Keratinocyte (primary cell): ENCODE data around the gene STPG2.

Experiments used
- EZH2 ChIP-seq: IDR thresholded peaks from one replicate; pipeline ENCODE4 v1.6.1; 2012; ENCODE audit warnings: inconsistent platforms, mild to moderate bottlenecking, low read length, moderate library complexity
- TF ChIP-seq, protein P1 (sequence below), 3 experiments: IDR thresholded peaks in 1 of 3; conservative IDR thresholded peaks in 1 of 3; optimal IDR thresholded peaks in 1 of 3; 2 replicates in 2 of 3; 3 replicates in 1 of 3; pipeline versions ENCODE3 to v1.5.1; 2011; ENCODE audit warnings: low read length in 3 of 3, mild to moderate bottlenecking in 3 of 3, moderate library complexity in 2 of 3, control low read depth in 1 of 3, inconsistent platforms in 1 of 3; ENCODE audit not compliant: insufficient read depth in 2 of 3; ENCODE audit errors: extremely low read depth in 1 of 3

DNA sequence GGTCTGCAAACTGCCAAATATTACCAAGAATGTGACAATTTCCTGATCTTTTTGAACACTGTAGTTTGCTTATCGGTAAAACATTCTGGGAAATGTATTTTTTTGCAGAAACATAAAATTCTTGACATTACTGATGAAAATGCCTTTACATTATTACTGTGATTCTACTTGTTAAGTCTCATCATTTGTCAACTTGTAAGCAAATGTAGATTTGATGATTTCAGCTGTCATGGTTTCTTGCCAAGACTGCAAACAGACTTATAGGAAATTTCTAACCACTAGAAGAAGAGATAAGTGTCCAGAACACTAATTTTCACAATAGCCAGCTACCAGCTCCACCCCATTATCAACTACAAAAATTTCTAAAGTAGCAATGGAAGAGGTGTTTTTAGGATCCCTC, 560.4 kb downstream of the STPG2 start:
- TF ChIP-seq, protein P1, sequence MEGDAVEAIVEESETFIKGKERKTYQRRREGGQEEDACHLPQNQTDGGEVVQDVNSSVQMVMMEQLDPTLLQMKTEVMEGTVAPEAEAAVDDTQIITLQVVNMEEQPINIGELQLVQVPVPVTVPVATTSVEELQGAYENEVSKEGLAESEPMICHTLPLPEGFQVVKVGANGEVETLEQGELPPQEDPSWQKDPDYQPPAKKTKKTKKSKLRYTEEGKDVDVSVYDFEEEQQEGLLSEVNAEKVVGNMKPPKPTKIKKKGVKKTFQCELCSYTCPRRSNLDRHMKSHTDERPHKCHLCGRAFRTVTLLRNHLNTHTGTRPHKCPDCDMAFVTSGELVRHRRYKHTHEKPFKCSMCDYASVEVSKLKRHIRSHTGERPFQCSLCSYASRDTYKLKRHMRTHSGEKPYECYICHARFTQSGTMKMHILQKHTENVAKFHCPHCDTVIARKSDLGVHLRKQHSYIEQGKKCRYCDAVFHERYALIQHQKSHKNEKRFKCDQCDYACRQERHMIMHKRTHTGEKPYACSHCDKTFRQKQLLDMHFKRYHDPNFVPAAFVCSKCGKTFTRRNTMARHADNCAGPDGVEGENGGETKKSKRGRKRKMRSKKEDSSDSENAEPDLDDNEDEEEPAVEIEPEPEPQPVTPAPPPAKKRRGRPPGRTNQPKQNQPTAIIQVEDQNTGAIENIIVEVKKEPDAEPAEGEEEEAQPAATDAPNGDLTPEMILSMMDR (optimal IDR thresholded peaks at IDR 0.05 in 1 of 3, IDR thresholded peaks at IDR 0.05 in 1 of 3, conservative IDR thresholded peaks at IDR 0.05 in 1 of 3; ENCODE audit: extremely low read depth in 1 of 3, insufficient read depth in 2 of 3, low read length in 3 of 3) = no peak
- no peak for TF ChIP-seq EZH2
